ENCODE measurements around the gene RNF208.
"Not testable (repeated sequence)": the region's sequence is repeated elsewhere in the genome, so short reads cannot be mapped to it uniquely, and the experiment has no call there.

RNF208 gene

GRCh38 chr9:137266585-137267453 is 44.8 kb upstream of the RNF208 start:
- peaks cover 82% of the 10 kb centered on the region for H3K36me3 ChIP-seq (ENCODE audit: insufficient read depth, insufficient read length, low read length)
- H3K9me3 ChIP-seq (ENCODE audit: insufficient read depth, low read length), result no peaks in the 10 kb centered on the region
- H3K4me3 ChIP-seq (ENCODE audit: insufficient read length, low read depth), result no peak overlapping the region
- H3K9ac ChIP-seq (ENCODE audit: insufficient read length, low read depth), result no peak overlapping the region
- TF ChIP-seq YY1 (IDR thresholded peaks at IDR 0.05; ENCODE audit: insufficient read depth, insufficient read length) (no peak), ZNF274 (IDR thresholded peaks at IDR 0.05; ENCODE audit: low read depth, low read length) (no peak), SUZ12 (IDR thresholded peaks at IDR 0.05; ENCODE audit: extremely low read depth, insufficient read depth, insufficient read length) (no peak)
- H3K4me1 ChIP-seq (ENCODE audit: insufficient read depth, insufficient read length), result peaks cover 12% of the 10 kb centered on the region
- no peaks in the 10 kb centered on the region for H3K27me3 ChIP-seq (ENCODE audit: insufficient read depth, insufficient read length)
- no peak for DNase-seq (ENCODE audit: low read depth, low spot score)

- no peak for TF ChIP-seq YY1 (IDR thresholded peaks at IDR 0.05; ENCODE audit: insufficient read depth, insufficient read length)
- TF ChIP-seq SUZ12 (IDR thresholded peaks at IDR 0.05; ENCODE audit: extremely low read depth, insufficient read depth, insufficient read length), result no peak
- TF ChIP-seq ZNF274 (IDR thresholded peaks at IDR 0.05; ENCODE audit: low read depth, low read length), result no peak
- Histone ChIP-seq H3K4me1 (ENCODE audit: insufficient read depth, insufficient read length) (peaks cover 12% of the 10 kb centered on the region), H3K9ac (ENCODE audit: insufficient read length, low read depth) (no peak overlapping the region), H3K9me3 (ENCODE audit: insufficient read depth, low read length) (no peaks in the 10 kb centered on the region), H3K36me3 (ENCODE audit: insufficient read depth, insufficient read length, low read length) (peaks cover 78% of the 10 kb centered on the region), H3K27me3 (ENCODE audit: insufficient read depth, insufficient read length) (no peaks in the 10 kb centered on the region), H3K4me3 (ENCODE audit: insufficient read length, low read depth) (no peak overlapping the region)
- DNase-seq (ENCODE audit: low read depth, low spot score), result no peak
Observed at GRCh38 chr9:137266162-137266527, 44.1 kb upstream of the RNF208 start.

GRCh38 chr9:137265496-137266161 is 43.6 kb upstream of the RNF208 start:
- H3K36me3 ChIP-seq (ENCODE audit: insufficient read depth, insufficient read length, low read length), result peaks cover 73% of the 10 kb centered on the region
- no peak for DNase-seq (ENCODE audit: low read depth, low spot score)
- TF ChIP-seq SUZ12 (IDR thresholded peaks at IDR 0.05; ENCODE audit: extremely low read depth, insufficient read depth, insufficient read length), result no peak
- TF ChIP-seq ZNF274 (IDR thresholded peaks at IDR 0.05; ENCODE audit: low read depth, low read length), result no peak
- no peak for TF ChIP-seq YY1 (IDR thresholded peaks at IDR 0.05; ENCODE audit: insufficient read depth, insufficient read length)

GRCh38 chr9:137264067-137264466 is 42.0 kb upstream of the RNF208 start:
- no peak for DNase-seq (ENCODE audit: low read depth, low spot score)
- Histone ChIP-seq H3K4me1 (ENCODE audit: insufficient read depth, insufficient read length) (peaks cover 9% of the 10 kb centered on the region), H3K9me3 (ENCODE audit: insufficient read depth, low read length) (no peaks in the 10 kb centered on the region), H3K27me3 (ENCODE audit: insufficient read depth, insufficient read length) (no peaks in the 10 kb centered on the region), H3K9ac (ENCODE audit: insufficient read length, low read depth) (no peak overlapping the region), H3K36me3 (ENCODE audit: insufficient read depth, insufficient read length, low read length) (peaks cover 64% of the 10 kb centered on the region), H3K4me3 (ENCODE audit: insufficient read length, low read depth) (no peak overlapping the region)
- TF ChIP-seq SUZ12 (IDR thresholded peaks at IDR 0.05; ENCODE audit: extremely low read depth, insufficient read depth, insufficient read length) (no peak), YY1 (IDR thresholded peaks at IDR 0.05; ENCODE audit: insufficient read depth, insufficient read length) (no peak), ZNF274 (IDR thresholded peaks at IDR 0.05; ENCODE audit: low read depth, low read length) (no peak)

More at GRCh38 chr9:137265496-137266161, 43.6 kb upstream of the RNF208 start:
- Histone ChIP-seq H3K9me3 (ENCODE audit: insufficient read depth, low read length) (no peaks in the 10 kb centered on the region), H3K4me1 (ENCODE audit: insufficient read depth, insufficient read length) (peaks cover 9% of the 10 kb centered on the region), H3K27me3 (ENCODE audit: insufficient read depth, insufficient read length) (no peaks in the 10 kb centered on the region), H3K4me3 (ENCODE audit: insufficient read length, low read depth) (no peak overlapping the region), H3K9ac (ENCODE audit: insufficient read length, low read depth) (no peak overlapping the region)

- Histone ChIP-seq H3K4me3 (ENCODE audit: insufficient read length, low read depth) (no peak overlapping the region), H3K4me1 (ENCODE audit: insufficient read depth, insufficient read length) (peaks cover 9% of the 10 kb centered on the region), H3K9me3 (ENCODE audit: insufficient read depth, low read length) (no peaks in the 10 kb centered on the region), H3K9ac (ENCODE audit: insufficient read length, low read depth) (no peak overlapping the region), H3K27me3 (ENCODE audit: insufficient read depth, insufficient read length) (no peaks in the 10 kb centered on the region), H3K36me3 (ENCODE audit: insufficient read depth, insufficient read length, low read length) (peaks cover 64% of the 10 kb centered on the region)
- DNase-seq (ENCODE audit: low read depth, low spot score), result no peak
- TF ChIP-seq SUZ12 (IDR thresholded peaks at IDR 0.05; ENCODE audit: extremely low read depth, insufficient read depth, insufficient read length) (no peak), YY1 (IDR thresholded peaks at IDR 0.05; ENCODE audit: insufficient read depth, insufficient read length) (no peak), ZNF274 (IDR thresholded peaks at IDR 0.05; ENCODE audit: low read depth, low read length) (no peak)
Observed at GRCh38 chr9:137263506-137263905, 41.5 kb upstream of the RNF208 start.

- Histone ChIP-seq H3K9me3 (ENCODE audit: insufficient read depth, low read length) (no peaks in the 10 kb centered on the region), H3K27me3 (ENCODE audit: insufficient read depth, insufficient read length) (no peaks in the 10 kb centered on the region), H3K36me3 (ENCODE audit: insufficient read depth, insufficient read length, low read length) (peaks cover 66% of the 10 kb centered on the region), H3K4me1 (ENCODE audit: insufficient read depth, insufficient read length) (peaks cover 7% of the 10 kb centered on the region), H3K9ac (ENCODE audit: insufficient read length, low read depth) (peak overlapping the region; percentile 56), H3K4me3 (ENCODE audit: insufficient read length, low read depth) (no peak overlapping the region)
- TF ChIP-seq SUZ12 (IDR thresholded peaks at IDR 0.05; ENCODE audit: extremely low read depth, insufficient read depth, insufficient read length), result no peak
- no peak for TF ChIP-seq YY1 (IDR thresholded peaks at IDR 0.05; ENCODE audit: insufficient read depth, insufficient read length)
- TF ChIP-seq ZNF274 (IDR thresholded peaks at IDR 0.05; ENCODE audit: low read depth, low read length), result no peak
- no peak for DNase-seq (ENCODE audit: low read depth, low spot score)
Observed at GRCh38 chr9:137262909-137263285, 40.9 kb upstream of the RNF208 start.

- H3K4me3 ChIP-seq (ENCODE audit: insufficient read length, low read depth); H3K9ac ChIP-seq (ENCODE audit: insufficient read length, low read depth); H3K9me3 ChIP-seq (ENCODE audit: insufficient read depth, low read length); H3K4me1 ChIP-seq (ENCODE audit: insufficient read depth, insufficient read length); H3K27me3 ChIP-seq (ENCODE audit: insufficient read depth, insufficient read length); DNase-seq (ENCODE audit: low read depth, low spot score): not testable (repeated sequence)
- H3K36me3 ChIP-seq (ENCODE audit: insufficient read depth, insufficient read length, low read length), result peaks cover 64% of the 10 kb centered on the region
Observed at GRCh38 chr9:137262173-137262908, 40.3 kb upstream of the RNF208 start.

Measured in NT2/D1 (cell line).